GM12878 (cell line): ENCODE measurements around the gene UBAP1L.

Experiments used
- CHD1 ChIP-seq: IDR thresholded peaks from 2 replicates; pipeline ENCODE4 v1.6.1; 2012; ENCODE audit warnings: low read depth, low read length, improper control_type of control experiment
- CTCF ChIP-seq, 3 experiments: IDR thresholded peaks in 2 of 3; conservative IDR thresholded peaks in 1 of 3; 2 replicates each; pipeline ENCODE4 v1.5.1; 2011; ENCODE audit warnings: low read depth in 3 of 3, low read length in 3 of 3, mild to moderate bottlenecking in 3 of 3, control low read depth in 2 of 3, moderate library complexity in 2 of 3, inconsistent platforms in 1 of 3, mixed read lengths in 1 of 3; ENCODE audit not compliant: control insufficient read depth in 2 of 3, insufficient read depth in 1 of 3; ENCODE audit errors: extremely low read depth in 1 of 3
- ESRRA ChIP-seq: IDR thresholded peaks from 2 replicates; pipeline ENCODE4 v1.6.1; 2012; ENCODE audit warnings: mild to moderate bottlenecking, low read length, improper control_type of control experiment
- KDM1A ChIP-seq: fragments of 200-600 bp; sonication (generic); IDR thresholded peaks from 2 replicates; pipeline ENCODE4 v1.6.1; 2016; ENCODE audit warnings: borderline replicate concordance
- NBN ChIP-seq: fragments of 450-650 bp; IDR thresholded peaks from 2 replicates; pipeline ENCODE4 v1.6.1; 2016
- NFYB ChIP-seq: IDR thresholded peaks from 2 replicates; pipeline ENCODE4 v1.6.1; 2011; ENCODE audit warnings: low read depth, mild to moderate bottlenecking, low read length, improper control_type of control experiment, moderate library complexity; ENCODE audit not compliant: insufficient read depth
- NR2F1 ChIP-seq: fragments of 450-650 bp; conservative IDR thresholded peaks from 2 replicates; pipeline ENCODE4 v1.6.1; 2017; ENCODE audit warnings: mild to moderate bottlenecking
- POLR2AphosphoS5 ChIP-seq: IDR thresholded peaks from 2 replicates; pipeline ENCODE4 v1.6.1; 2011; ENCODE audit warnings: mild to moderate bottlenecking, low read length, inconsistent platforms
- SMAD5 ChIP-seq: IDR thresholded peaks from 2 replicates; pipeline ENCODE4 v1.6.1; 2016; ENCODE audit warnings: antibody characterized with exemption, low read depth
- YBX1 ChIP-seq: fragments of 450-650 bp; IDR thresholded peaks from 2 replicates; pipeline ENCODE4 v1.6.1; 2016; ENCODE audit warnings: antibody characterized with exemption
- ZNF384 ChIP-seq: IDR thresholded peaks from 2 replicates; pipeline ENCODE4 v1.6.1; 2012; ENCODE audit warnings: low read depth, mild to moderate bottlenecking, low read length, improper control_type of control experiment, borderline replicate concordance
- ZZZ3 ChIP-seq: IDR thresholded peaks from 2 replicates; pipeline ENCODE4 v1.6.1; 2011; ENCODE audit warnings: low read depth; ENCODE audit not compliant: control insufficient read depth, insufficient read length
- TF ChIP-seq, protein P1 (sequence below): IDR thresholded peaks from 2 replicates; pipeline ENCODE4 v1.6.1; 2011; ENCODE audit warnings: low read depth, mild to moderate bottlenecking, low read length, moderate library complexity, borderline replicate concordance; ENCODE audit errors: extremely low read depth

GRCh38 chr15:65095011-65095746 lies 19.8 kb downstream of the UBAP1L start:
- TF ChIP-seq ZZZ3 (no peak), KDM1A (no peak), ZNF384 (no peak), CHD1 (no peak), CTCF (IDR thresholded peaks at IDR 0.05 in 2 of 3, conservative IDR thresholded peaks at IDR 0.05 in 1 of 3; ENCODE audit: control insufficient read depth in 2 of 3, extremely low read depth in 1 of 3, insufficient read depth in 1 of 3, low read depth in 3 of 3, low read length in 3 of 3) (no peak), YBX1 (no peak), SMAD5 (no peak), NR2F1 (no peak), POLR2AphosphoS5 (no peak), NFYB (no peak), ESRRA (no peak), NBN (no peak)
- TF ChIP-seq, protein P1, sequence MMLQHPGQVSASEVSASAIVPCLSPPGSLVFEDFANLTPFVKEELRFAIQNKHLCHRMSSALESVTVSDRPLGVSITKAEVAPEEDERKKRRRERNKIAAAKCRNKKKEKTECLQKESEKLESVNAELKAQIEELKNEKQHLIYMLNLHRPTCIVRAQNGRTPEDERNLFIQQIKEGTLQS, result no peak
